ENCODE measurements around the gene ZDHHC7.

DNA sequence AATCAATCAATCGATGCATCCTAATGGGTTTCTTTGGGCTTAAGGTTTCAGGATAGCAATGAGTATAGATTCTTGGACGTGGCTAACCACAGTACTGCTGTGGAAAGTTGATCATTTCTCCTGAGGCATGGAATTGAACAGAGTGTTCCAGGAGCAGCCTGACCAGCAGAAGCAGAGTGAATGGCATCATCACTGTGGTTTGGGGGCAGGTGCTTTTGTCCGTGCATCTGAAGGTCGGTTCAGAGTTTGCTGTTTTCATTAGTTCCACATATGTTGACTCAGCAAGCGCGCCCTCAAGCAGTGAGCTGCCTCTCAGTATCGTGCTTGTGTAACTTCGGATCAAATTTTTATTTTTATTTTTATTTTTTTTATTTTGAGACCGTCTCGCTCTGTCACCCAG lies 41.2 kb upstream of the ZDHHC7 start:
- TF ChIP-seq SRF (IDR thresholded peaks at IDR 0.05; ENCODE audit: low read depth, low read length) (no peak), SIX5 (IDR thresholded peaks at IDR 0.05; ENCODE audit: low read depth, low read length) (no peak), SUZ12 (IDR thresholded peaks at IDR 0.05; ENCODE audit: low read length) (no peak), TEAD4 (IDR thresholded peaks at IDR 0.05; ENCODE audit: low read depth, low read length) (no peak), POLR2A (IDR thresholded peaks at IDR 0.05; ENCODE audit: control extremely low read depth in 1 of 2, low read depth in 2 of 2, low read length in 2 of 2) (no peak), POLR2AphosphoS5 (IDR thresholded peaks at IDR 0.05; ENCODE audit: low read depth, low read length) (no peak)

Data from H1 (cell line).